Erythroblast (primary cell): ENCODE data around the gene KRTAP10-5.

Source experiments
- GATA1 ChIP-seq: IDR thresholded peaks from 2 replicates; pipeline ENCODE4 v1.6.1; 2011; ENCODE audit warnings: low read depth, mild to moderate bottlenecking, control low read depth, low read length, moderate library complexity
- POLR2A ChIP-seq: IDR thresholded peaks from 2 replicates; pipeline ENCODE4 v1.6.1; 2011; ENCODE audit warnings: mild to moderate bottlenecking, low read length

DNA sequence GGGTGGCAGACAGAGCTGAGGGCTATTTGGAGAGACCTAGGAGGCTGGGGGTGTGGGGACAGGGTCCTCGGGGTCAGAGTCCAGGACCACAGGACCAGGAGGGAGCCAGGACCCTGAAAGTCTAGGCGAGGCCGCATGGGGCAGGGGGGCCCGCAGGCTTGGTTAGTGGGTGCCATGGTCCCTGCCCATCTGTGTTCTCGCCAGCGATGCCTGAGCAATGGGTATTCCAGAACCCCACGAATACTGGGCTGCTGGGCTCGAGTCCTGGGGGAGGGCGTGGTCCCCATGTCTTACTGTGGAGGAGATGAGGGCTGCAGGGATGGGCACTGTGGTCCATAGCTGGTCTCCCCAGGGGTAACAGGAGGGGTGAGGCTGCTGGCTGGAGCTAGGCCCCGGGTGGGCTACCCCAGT, 9.9 kb upstream of the KRTAP10-5 start:
- TF ChIP-seq GATA1 (no peak), POLR2A (no peak)
